GM12801 (cell line): Measurements from ENCODE around the gene MTM1.

Experiments used
- TF ChIP-seq, protein P1 (sequence below): IDR thresholded peaks from one replicate; pipeline ENCODE4 v1.5.1; 2011; ENCODE audit warnings: control low read depth; ENCODE audit not compliant: insufficient read length; ENCODE audit errors: extremely low read depth

MTM1 gene

DNA sequence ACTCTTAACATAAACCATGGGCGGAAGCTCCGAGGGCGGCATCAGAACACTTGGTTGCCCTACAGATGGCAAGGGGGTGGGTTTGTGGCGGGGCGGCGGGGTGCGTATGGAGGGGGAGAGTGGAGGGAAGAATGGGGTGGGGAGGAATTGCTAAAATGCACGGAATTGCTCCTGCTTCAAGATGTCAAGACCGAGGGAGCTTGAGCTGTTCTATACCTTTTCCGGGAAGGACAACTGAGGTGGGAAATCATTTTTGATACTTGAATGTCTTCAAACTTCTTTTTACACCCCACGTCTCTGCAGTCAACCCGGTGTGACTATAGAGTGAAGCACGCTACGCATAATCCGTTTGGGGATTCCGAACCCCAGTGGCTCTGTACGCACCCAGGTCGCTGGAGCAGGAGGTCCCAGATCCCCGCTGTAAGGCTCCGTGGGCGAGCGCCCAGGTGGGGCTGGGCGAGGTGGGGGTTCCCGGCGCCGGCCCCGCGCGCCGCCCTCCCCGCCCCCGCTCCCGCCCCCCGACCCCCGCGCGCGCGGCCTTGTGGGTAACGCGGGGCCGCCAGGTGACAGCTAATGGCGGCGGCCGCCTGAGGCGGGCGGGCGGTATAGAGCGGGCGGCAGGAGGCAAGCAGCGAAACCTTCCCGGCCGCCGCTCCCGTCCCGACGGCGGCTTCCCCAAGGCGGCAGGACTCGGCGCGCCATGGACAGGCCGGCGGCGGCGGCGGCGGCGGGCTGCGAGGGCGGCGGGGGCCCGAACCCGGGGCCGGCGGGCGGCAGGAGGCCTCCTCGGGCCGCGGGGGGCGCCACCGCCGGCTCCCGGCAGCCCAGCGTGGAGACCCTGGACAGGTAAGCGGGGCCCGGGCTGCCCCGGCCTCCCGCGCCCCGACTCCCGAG, 124.7 kb downstream of the MTM1 start, which contains the start of gene MTMR1:
Gene MTMR1, plus strand, starts transcription at position 566 of the 894 bp plus-strand sequence. Its CDS starts 135 bp downstream, at position 701.
- TF ChIP-seq, protein P1, sequence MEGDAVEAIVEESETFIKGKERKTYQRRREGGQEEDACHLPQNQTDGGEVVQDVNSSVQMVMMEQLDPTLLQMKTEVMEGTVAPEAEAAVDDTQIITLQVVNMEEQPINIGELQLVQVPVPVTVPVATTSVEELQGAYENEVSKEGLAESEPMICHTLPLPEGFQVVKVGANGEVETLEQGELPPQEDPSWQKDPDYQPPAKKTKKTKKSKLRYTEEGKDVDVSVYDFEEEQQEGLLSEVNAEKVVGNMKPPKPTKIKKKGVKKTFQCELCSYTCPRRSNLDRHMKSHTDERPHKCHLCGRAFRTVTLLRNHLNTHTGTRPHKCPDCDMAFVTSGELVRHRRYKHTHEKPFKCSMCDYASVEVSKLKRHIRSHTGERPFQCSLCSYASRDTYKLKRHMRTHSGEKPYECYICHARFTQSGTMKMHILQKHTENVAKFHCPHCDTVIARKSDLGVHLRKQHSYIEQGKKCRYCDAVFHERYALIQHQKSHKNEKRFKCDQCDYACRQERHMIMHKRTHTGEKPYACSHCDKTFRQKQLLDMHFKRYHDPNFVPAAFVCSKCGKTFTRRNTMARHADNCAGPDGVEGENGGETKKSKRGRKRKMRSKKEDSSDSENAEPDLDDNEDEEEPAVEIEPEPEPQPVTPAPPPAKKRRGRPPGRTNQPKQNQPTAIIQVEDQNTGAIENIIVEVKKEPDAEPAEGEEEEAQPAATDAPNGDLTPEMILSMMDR = no peak

DNA sequence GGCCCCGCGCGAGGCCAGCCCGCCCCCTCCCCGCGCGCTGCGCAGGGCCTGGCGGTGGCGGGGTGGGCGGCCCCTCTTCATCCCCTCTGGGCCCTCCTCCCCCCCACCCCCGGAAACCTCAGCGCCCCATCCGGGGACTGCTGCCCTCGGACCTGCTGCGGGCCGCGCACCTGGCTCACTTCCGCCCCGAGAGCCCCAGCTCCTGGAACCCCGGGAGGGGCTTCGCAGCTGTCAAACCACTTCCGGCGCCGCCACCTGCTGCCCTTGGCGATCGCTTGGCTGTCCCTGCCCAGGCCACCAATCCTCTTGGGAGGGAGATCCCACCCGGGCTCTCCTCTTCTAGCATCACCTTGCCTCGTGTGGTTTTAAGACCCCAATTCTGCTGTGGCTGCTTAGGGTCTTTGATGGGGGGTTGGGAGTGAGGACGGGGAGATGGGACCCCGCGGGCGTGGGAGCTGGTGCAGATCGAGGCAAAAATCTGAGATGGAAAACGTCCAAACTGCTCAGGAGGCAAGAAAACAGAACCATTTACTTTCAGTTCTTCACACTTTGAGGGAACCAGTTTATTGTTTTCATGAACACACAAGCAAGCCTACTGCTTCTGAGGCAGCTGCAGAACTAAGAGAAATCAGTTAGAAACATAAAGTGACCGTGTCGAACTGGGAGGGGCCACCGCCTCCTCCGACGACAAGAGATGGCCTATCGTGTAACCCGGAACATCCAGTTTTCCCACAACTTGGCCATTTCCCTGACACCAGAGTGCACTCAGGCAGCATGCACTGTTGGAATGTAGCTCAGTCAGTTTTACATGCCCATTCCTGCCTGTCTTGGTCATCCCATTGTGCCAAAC, 125.5 kb downstream of the MTM1 start:
- TF ChIP-seq, protein P1 = no peak

DNA sequence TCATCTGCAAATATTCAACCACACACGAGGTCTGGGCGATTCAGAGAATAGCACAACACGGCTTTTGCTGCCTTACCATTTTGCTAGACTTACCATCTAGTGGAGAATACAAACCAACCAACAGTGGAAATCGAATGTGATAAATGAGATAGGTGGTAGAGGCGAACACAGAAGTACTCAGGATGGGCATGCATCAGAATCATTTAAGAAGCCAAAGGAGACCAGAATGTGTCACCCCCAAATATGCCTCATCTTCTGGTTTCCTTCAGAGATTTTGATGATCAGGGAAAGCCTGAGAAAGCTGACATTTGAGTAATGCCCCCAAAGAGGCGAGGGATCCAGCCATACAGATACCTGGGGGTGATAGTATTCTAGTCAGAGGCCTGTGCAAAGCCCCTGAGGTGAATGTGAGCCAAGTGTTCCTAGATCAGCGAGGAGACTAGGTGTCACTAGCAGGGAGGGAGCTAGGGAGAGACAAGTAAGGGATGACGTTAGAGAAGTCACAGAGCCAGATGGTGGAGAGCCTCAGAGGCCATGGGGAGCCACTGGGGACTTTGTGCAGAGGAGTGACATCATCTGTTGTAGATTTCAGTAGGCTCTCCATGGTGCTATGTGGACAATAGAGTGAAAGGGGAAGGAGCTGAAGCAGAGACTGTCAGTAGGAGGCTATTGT, 126.5 kb downstream of the MTM1 start:
- TF ChIP-seq, protein P1 = no peak

DNA sequence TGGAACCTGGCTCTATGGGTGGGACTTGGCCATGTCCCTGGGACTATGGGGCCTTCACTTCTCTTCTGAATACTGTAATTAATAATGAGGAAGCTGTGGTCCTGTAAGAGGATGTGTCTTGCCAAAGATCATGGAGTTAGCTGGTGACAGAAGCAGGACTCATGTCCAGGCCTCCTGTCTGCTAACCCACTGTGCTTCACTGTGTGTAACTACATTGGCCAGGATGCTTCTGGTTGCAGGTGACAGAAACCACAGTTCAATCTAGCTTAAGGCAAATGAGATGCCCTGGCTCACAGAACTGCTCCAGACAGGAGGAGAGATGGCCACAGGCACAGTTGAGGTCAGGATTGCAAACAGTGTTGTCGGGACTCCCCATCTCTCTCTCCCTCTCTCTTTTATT, 127.9 kb downstream of the MTM1 start:
- TF ChIP-seq, protein P1 = no peak

DNA sequence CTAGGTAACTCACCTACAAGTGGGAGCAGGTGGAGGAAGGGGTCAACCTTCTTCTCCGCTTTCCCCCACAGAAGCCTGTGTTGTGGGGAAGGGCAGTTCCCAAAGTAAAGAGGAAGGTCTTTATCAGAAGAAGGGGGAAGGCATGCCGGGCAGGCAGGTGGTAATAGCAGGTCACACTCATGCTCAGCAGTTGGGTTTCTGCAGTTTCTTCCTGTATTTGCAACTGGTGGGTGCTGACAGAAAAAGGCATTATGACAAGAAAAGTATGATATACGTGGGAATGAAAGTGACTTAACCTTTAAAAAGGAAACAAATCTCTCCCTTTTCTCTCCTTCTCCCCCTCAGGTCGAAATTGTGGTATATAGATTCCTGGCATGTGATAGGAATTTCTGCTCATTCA, 128.4 kb downstream of the MTM1 start:
- TF ChIP-seq, protein P1 = no peak

DNA sequence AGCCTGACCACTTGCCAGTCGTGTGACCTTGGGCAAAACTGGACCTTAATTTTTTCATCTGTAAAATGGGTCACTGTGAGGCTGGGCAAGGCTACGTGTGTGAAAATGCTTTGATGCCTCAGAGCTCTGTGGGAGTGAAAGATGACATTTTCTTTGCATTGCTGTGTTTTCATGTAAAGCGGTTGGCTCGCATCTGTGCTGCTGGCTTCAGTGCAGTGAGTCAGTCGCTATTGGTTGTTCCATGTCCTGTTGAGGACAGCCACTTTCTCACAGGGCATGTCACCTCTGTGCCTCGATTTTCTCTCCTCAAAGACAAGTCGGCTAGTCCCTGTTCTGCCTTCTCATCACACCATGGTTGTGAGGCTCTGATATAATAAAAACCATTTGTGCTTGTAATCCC, 129.2 kb downstream of the MTM1 start:
- TF ChIP-seq, protein P1 = no peak

DNA sequence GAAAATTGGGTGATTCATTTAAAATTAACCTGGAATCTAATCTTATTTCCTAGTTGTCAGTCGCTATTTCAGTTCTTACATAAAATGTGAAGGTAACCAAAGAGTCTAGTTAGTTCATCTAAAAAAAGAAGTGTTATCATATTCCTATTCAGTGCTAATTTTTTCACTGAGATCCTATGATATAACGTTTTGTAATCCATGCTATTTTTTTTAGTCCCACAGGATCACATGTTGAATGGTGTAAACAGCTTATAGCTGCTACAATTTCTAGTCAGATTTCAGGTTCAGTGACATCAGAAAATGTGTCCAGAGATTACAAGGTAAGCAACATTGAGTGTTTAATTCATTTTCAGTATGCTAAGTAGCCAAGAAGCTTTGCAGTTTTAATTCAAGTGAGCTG, 130.6 kb downstream of the MTM1 start:
- TF ChIP-seq, protein P1 = no peak
